Stimulated activated CD8-positive, alpha-beta memory T cell treated with anti-CD3 and anti-CD28 coated beads, Interleukin-7, amount 100 ng/mL, for 1 hour (primary cell): ENCODE data around the gene CNTN3.

Experiments
- DNase-seq, 2 donors: peaks; one replicate each; pipeline ENCODE4 v3.0.0-alpha.2; 2020; ENCODE audit warnings: low read depth in 2 of 2

CNTN3 gene

DNA sequence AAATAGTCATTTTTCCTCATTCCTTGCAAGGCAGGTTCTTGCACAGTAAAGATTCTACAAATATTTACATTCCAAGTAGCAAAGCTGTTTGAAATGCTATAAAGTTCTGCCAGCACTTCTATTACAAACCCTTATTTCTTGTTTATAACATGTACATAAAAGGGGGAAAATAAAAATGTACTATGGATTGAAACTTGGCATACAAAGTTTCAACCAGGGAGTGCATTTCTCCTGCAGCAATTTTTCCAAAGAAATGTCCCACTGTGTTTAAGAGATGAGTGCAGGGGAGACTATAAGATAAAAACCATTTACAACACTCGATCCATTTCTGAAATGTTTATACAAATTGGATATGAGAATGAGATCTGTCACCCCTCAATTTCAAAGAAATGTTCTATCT lies 3.3 kb downstream of the CNTN3 start:
- no peak for DNase-seq

GRCh38 chr3:74607803-74608202 lies 6.7 kb downstream of the CNTN3 start:
- no peak for DNase-seq

GRCh38 chr3:74606996-74607395 lies 7.5 kb downstream of the CNTN3 start:
- no peak for DNase-seq

DNA sequence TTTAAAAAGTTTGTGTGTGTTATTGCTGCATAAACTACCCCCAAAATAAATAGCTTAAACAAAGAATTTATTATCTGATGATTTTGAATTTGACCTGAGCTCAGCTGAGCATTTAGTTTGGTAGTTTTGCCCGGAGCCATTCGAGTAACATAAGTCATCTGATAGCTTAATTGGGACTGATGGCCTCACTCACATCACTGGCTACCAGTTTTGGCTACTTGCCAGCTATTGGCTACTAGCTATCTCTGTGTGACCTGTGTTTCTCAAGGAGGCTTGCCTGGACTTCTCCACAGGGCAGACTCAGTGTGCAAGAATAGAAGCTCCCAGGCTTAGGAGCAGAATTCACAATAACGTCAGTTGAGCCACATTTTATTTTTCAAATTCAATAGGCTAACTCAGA lies 9.0 kb downstream of the CNTN3 start:
- no peak for DNase-seq

GRCh38 chr3:74603292-74603691 lies 11.2 kb downstream of the CNTN3 start:
- no peak for DNase-seq

DNA sequence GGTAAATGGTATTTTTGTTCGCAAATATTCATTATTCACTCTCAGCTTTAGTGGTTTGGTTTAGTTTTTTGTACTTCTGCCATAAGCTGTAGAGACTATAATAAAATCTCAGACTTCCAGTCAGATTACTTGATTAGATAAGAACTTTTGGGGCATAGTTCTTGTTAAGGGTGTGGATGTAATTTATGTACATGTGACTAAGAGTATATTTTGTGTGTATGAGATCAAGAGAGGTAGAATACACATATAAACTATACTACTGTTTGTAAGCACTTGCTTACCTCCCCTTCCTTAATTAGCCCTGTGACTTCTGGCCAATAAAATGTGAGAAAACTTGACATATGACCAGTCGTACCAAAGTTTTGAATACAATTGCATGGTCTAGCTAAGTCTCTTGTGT lies 12.0 kb downstream of the CNTN3 start:
- no peak for DNase-seq

GRCh38 chr3:74601793-74602192 lies 12.7 kb downstream of the CNTN3 start:
- DNase-seq, result no peak

GRCh38 chr3:74599564-74599963 lies 14.9 kb downstream of the CNTN3 start:
- DNase-seq, result no peak

GRCh38 chr3:74593152-74593551 lies 21.3 kb downstream of the CNTN3 start:
- DNase-seq, result no peak

DNA sequence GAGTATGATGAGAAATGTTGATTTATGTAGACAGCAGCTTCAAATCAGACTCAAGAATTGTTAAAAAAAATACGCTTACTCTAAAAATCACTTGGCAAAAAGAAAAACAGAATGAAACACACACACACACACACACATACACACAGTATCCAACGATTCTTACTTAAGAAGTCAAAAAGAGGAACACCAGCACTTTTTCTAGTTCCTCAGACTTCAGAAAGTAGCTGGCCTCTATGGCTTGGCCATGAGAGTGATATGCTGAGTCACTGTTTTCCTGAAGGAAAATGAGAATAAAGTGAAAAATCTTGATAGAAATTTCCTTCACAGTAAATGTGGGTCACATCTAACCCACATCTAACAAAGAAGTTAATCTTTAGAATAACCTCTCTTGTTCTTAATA lies 22.1 kb downstream of the CNTN3 start:
- no peak for DNase-seq

DNA sequence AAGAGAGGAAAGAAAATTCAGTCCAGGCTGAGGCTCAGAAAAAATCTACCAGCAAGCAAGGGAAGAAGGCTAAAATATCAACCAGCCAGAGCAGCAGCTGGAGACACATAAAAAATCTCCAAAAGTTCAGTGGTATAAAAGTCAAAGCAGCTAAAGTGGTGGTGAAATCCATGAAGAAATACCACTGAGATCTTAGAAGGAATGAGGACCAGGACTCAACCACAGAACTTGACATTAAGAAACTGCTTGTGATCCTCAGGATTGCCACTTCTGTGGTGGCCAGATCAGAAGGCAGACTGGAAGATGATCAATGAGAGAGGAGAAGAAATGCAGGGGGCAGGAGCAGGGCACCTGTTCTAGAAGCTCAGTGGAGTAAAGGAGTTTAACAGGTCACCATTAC lies 22.5 kb downstream of the CNTN3 start:
- DNase-seq, result no peak

DNA sequence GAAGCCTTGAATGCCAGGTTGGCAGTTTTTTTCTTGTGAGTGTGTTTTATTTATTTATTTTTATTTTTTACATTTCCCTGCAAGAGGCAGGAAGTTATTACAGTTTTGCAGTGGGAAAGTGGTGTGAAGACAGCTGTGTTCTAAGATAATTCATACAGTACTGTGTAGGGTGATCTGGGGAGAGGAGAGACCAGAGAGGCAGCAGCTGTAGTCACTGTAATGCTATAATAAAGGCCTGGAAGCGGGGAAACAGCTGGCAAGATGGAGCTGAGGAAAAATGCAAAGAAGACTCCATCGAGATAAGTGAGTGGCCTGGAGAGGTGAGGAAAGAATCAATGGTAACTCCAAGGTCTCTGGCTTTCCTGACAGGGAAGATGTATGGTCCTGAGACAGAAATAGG lies 23.1 kb downstream of the CNTN3 start:
- no peak for DNase-seq

- no peak for DNase-seq
These were observed 23.7 kb downstream of the CNTN3 start for GRCh38 chr3:74590620-74591262.

GRCh38 chr3:74584782-74585181 lies 29.7 kb downstream of the CNTN3 start:
- DNase-seq, result no peak

GRCh38 chr3:74582982-74583381 lies 31.5 kb downstream of the CNTN3 start:
- DNase-seq, result no peak

GRCh38 chr3:74575857-74576256 lies 38.6 kb downstream of the CNTN3 start:
- no peak for DNase-seq

- DNase-seq, result no peak
These were observed 43.3 kb downstream of the CNTN3 start for GRCh38 chr3:74571118-74571517.
